Activated CD4-positive, alpha-beta T cell treated with anti-CD3 and anti-CD28 coated beads, Interleukin-10, Interleukin-2, amounts not matched to agents 100 ng/mL and 50 ng/mL, durations not matched to agents 16 hours and 8 hours (primary cell): ENCODE results near the gene STING1.
"Not testable (repeated sequence)": the region's sequence is repeated elsewhere in the genome, so short reads cannot be mapped to it uniquely, and the experiment has no call there.

Experiments
- DNase-seq: peaks from one replicate; pipeline ENCODE4 v3.0.0-alpha.2; 2020

Gene STING1

GRCh38 chr5:139482050-139482889, at the start of gene STING1:
TSS of gene STING1 (minus strand) at chr5:139482758. CDS start at chr5:139481704, 1,054 bp downstream.
- DNase-seq: peak; percentile 76

- no peak for DNase-seq
These were observed 49.2 kb upstream of the STING1 start for GRCh38 chr5:139531772-139532169.

GRCh38 chr5:139530079-139530478, 47.5 kb upstream of the STING1 start:
- DNase-seq: not testable (repeated sequence)

GRCh38 chr5:139528695-139529094, 46.1 kb upstream of the STING1 start:
- DNase-seq: not testable (repeated sequence)

- DNase-seq: not testable (repeated sequence)
These were observed 45.4 kb upstream of the STING1 start for GRCh38 chr5:139527896-139528467.

GRCh38 chr5:139527090-139527470, 44.5 kb upstream of the STING1 start:
- DNase-seq: not testable (repeated sequence)

- DNase-seq: not testable (repeated sequence)
These were observed 43.9 kb upstream of the STING1 start for GRCh38 chr5:139526309-139527089.

- DNase-seq: not testable (repeated sequence)
These were observed 43.2 kb upstream of the STING1 start for GRCh38 chr5:139525586-139526308.

- DNase-seq: no peak
These were observed 42.5 kb upstream of the STING1 start for GRCh38 chr5:139524940-139525585.

- no peak for DNase-seq
These were observed 41.9 kb upstream of the STING1 start for GRCh38 chr5:139524446-139524845.

GRCh38 chr5:139523635-139524445, 41.3 kb upstream of the STING1 start:
- no peak for DNase-seq

GRCh38 chr5:139517683-139518564, 35.4 kb upstream of the STING1 start:
- DNase-seq: peak; percentile 93

- peak; percentile 70 for DNase-seq
These were observed 31.9 kb upstream of the STING1 start for GRCh38 chr5:139514486-139514856.

- DNase-seq: no peak
These were observed 31.4 kb upstream of the STING1 start for GRCh38 chr5:139513852-139514485.

- DNase-seq: peak; percentile 85
These were observed 30.9 kb upstream of the STING1 start for GRCh38 chr5:139513434-139513833.

- no peak for DNase-seq
These were observed 30.3 kb upstream of the STING1 start for GRCh38 chr5:139512786-139513390.

- not testable (repeated sequence) for DNase-seq
These were observed 22.2 kb upstream of the STING1 start for GRCh38 chr5:139504722-139505121.

- not testable (repeated sequence) for DNase-seq
These were observed 21.3 kb upstream of the STING1 start for GRCh38 chr5:139503879-139504278.
